K562 (cell line): ENCODE results near the gene SMARCC1. TPM values are rescaled to one million over a fixed set of nuclear protein-coding genes. Genes with fewer than 3 reads are reported as not detected.

Experiments used
- ATAC-seq: fragments of 200-7000 bp; cut with Tn5 transposase; 3 replicates; pipeline ENCODE4 v1.9.1; 2020; ENCODE audit warnings: moderate library complexity
- BruUV-seq: library from RNA; stranded (reverse); fragments of 400-500 nt; replicated peaks from 2 replicates; lab custom pipeline; 2021; lab: Mats Ljungman, UMichigan
- CTCF ChIA-PET: fragments of 300-600 bp; formaldehyde crosslinking; extraction: SDS; loops from one replicate; lab custom pipeline; 2021; ENCODE audit warnings: low intra/inter-chr PET ratio; lab: Yijun Ruan, JAX
- POLR2A ChIA-PET: fragments of 300-600, 350-650 bp; sonication (Branson Sonifier 250); formaldehyde crosslinking; extraction: SDS; loops from one replicate; lab custom pipeline; 2021; ENCODE audit warnings: antibody characterized with exemption, inconsistent platforms; lab: Yijun Ruan, JAX
- DNase-seq, 4 experiments: peaks; one replicate each; pipeline versions ENCODE4 v3.0.0 to v3.0.0-alpha.2; 2011 to 2018; ENCODE audit warnings: low spot score in 3 of 4, mixed read lengths in 3 of 4; ENCODE audit errors: extremely low read depth in 1 of 4
- FAIRE-seq: peaks from 2 replicates; lab custom pipeline; 2011; peaks lifted over from hg19 to GRCh38; lab: Jason Lieb, UNC
- H2AFZ ChIP-seq: 2 replicates; pipeline ENCODE4 v1.6.0; 2011; ENCODE audit warnings: low read depth, low read length, control low read depth, inconsistent platforms
- H3K27ac ChIP-seq: fragments of 200-600 bp; 3 replicates; pipeline ENCODE4 v1.8.0; 2011; ENCODE audit warnings: low read depth, mild to moderate bottlenecking, control low read depth, inconsistent platforms, low read length, moderate library complexity, mixed read lengths; ENCODE audit errors: extremely low read depth
- H3K27me3 ChIP-seq, 2 experiments: fragments of 300-600 bp in 1 of 2; 2 replicates in 1 of 2; 3 replicates in 1 of 2; pipeline versions ENCODE4 v1.6.0 to v1.8.0; 2011; ENCODE audit warnings: inconsistent platforms in 2 of 2, low read length in 2 of 2, mild to moderate bottlenecking in 1 of 2, mixed read lengths in 1 of 2, moderate library complexity in 1 of 2; ENCODE audit not compliant: control insufficient read depth in 2 of 2, insufficient read depth in 2 of 2
- H3K36me3 ChIP-seq: fragments of 300-600 bp; 3 replicates; pipeline ENCODE4 v1.8.0; 2011; ENCODE audit warnings: mild to moderate bottlenecking, low read length, inconsistent platforms; ENCODE audit not compliant: control insufficient read depth, insufficient read depth
- H3K4me1 ChIP-seq, 2 experiments: fragments of 200-600 bp in 1 of 2; replicated peaks in 1 of 2; 2 replicates in 1 of 2; 3 replicates in 1 of 2; pipeline versions ENCODE4 v1.5.1 to v1.8.0; 2011; ENCODE audit warnings: inconsistent platforms in 2 of 2, low read length in 2 of 2, mild to moderate bottlenecking in 1 of 2, mixed read lengths in 1 of 2, moderate library complexity in 1 of 2; ENCODE audit not compliant: control insufficient read depth in 2 of 2, insufficient read depth in 2 of 2
- H3K4me2 ChIP-seq: 2 replicates; pipeline ENCODE4 v1.6.1; 2011; ENCODE audit warnings: low read length, control low read depth, inconsistent platforms, mixed read lengths; ENCODE audit not compliant: insufficient read depth
- H3K4me3 ChIP-seq: fragments of 200-600 bp; sonication (generic), shearing (Covaris generic); 2 replicates; pipeline ENCODE4 v1.5.1; 2016; ENCODE audit warnings: control low read depth, inconsistent platforms
- H3K79me2 ChIP-seq: fragments of 200-600 bp; 3 replicates; pipeline ENCODE4 v1.8.0; 2011; ENCODE audit warnings: low read length, inconsistent platforms; ENCODE audit not compliant: control insufficient read depth, insufficient read depth
- H3K9ac ChIP-seq, 2 experiments: 2 replicates each; pipeline versions ENCODE4 v1.6.0 to v1.6.1; 2011; ENCODE audit warnings: low read depth in 2 of 2, low read length in 2 of 2, control low read depth in 1 of 2, inconsistent platforms in 1 of 2, mild to moderate bottlenecking in 1 of 2, mixed read lengths in 1 of 2; ENCODE audit not compliant: insufficient read depth in 1 of 2
- H3K9me1 ChIP-seq: one replicate; pipeline ENCODE4 v1.6.0; 2011; ENCODE audit warnings: inconsistent platforms, mild to moderate bottlenecking, low read length, moderate library complexity; ENCODE audit not compliant: control insufficient read depth, insufficient read depth
- H3K9me3 ChIP-seq: replicated peaks from 2 replicates; pipeline ENCODE4 v1.5.1; 2011; ENCODE audit warnings: low read depth, low read length, inconsistent platforms; ENCODE audit not compliant: control insufficient read depth, insufficient read depth
- H4K20me1 ChIP-seq: replicated peaks from 2 replicates; pipeline ENCODE4 v1.6.1; 2011; ENCODE audit warnings: low read length, inconsistent platforms, mixed read lengths; ENCODE audit not compliant: control insufficient read depth, insufficient read depth
- ADNP ChIP-seq: fragments of 200-800 bp; sonication (Bioruptor generic); IDR thresholded peaks from 2 replicates; pipeline ENCODE4 v1.6.1; 2016; ENCODE audit warnings: missing genetic modification characterization, missing compliant biosample characterization
- ARID1B ChIP-seq: fragments of 450-650 bp; IDR thresholded peaks from 2 replicates; pipeline ENCODE4 v1.6.1; 2016; ENCODE audit warnings: antibody characterized with exemption, mild to moderate bottlenecking, inconsistent platforms
- BHLHE40 ChIP-seq: IDR thresholded peaks from 2 replicates; pipeline ENCODE4 v1.6.1; 2011; ENCODE audit warnings: low read length, improper control_type of control experiment
- CHD4 ChIP-seq: fragments of 200-600 bp; sonication (generic); IDR thresholded peaks from 3 replicates; pipeline ENCODE4 v1.6.1; 2012; ENCODE audit warnings: low read depth, mild to moderate bottlenecking, mixed read lengths, low read length, inconsistent platforms; ENCODE audit not compliant: insufficient read depth, insufficient replicate concordance, poor library complexity, severe bottlenecking
- EP300 ChIP-seq: IDR thresholded peaks from 2 replicates; pipeline ENCODE4 v1.6.1; 2012; ENCODE audit warnings: low read length, improper control_type of control experiment
- NR2C2 ChIP-seq, 2 experiments: fragments of 200-800 bp in 1 of 2; sonication (Bioruptor generic) in 1 of 2; sonication (generic) in 1 of 2; formaldehyde crosslinking in 1 of 2; IDR thresholded peaks; 2 replicates each; pipeline versions ENCODE4 v1.6.1 to v1.8.0; 2016 to 2022; ENCODE audit warnings: mild to moderate bottlenecking in 1 of 2, missing compliant biosample characterization in 1 of 2, missing genetic modification characterization in 1 of 2, missing genetic modification reagents in 1 of 2
- POLR2AphosphoS5 ChIP-seq: IDR thresholded peaks from 2 replicates; pipeline ENCODE4 v1.6.1; 2011; ENCODE audit warnings: mild to moderate bottlenecking, low read depth, low read length, moderate library complexity; ENCODE audit not compliant: control insufficient read depth, insufficient read depth
- RBM15 ChIP-seq: fragments of 200-400 bp; formaldehyde crosslinking; IDR thresholded peaks from 2 replicates; pipeline ENCODE4 v1.6.1; 2018; ENCODE audit warnings: mild to moderate bottlenecking, low read length, moderate library complexity; ENCODE audit not compliant: insufficient read depth
- SMARCC2 ChIP-seq: fragments of 450-650 bp; IDR thresholded peaks from 2 replicates; pipeline ENCODE4 v1.6.1; 2017; ENCODE audit warnings: antibody characterized with exemption, moderate library complexity, mild to moderate bottlenecking, low read depth
- TEAD1 ChIP-seq, 2 experiments: fragments of 450-650 bp in 1 of 2; sonication (generic) in 1 of 2; formaldehyde crosslinking; IDR thresholded peaks; 2 replicates each; pipeline versions ENCODE4 v1.4.0 to v1.8.0; 2020 to 2022; ENCODE audit warnings: mild to moderate bottlenecking in 2 of 2, missing genetic modification reagents in 1 of 2
- TRIM24 ChIP-seq, 2 experiments: fragments of 450-650 bp; IDR thresholded peaks; 2 replicates each; pipeline ENCODE4 v1.6.1; 2016
- ZNF76 ChIP-seq: fragments of 250-450 bp; sonication (Bioruptor Pico); IDR thresholded peaks from 2 replicates; pipeline ENCODE4 v1.4.0; 2020; ENCODE audit warnings: mild to moderate bottlenecking, moderate library complexity, borderline replicate concordance
- WGBS: fragments of 100-300 bp; shearing (Covaris generic); methylation state at CpG from one replicate; pipeline ENCODE4 v1.1.6; 2016; ENCODE audit warnings: low coverage, mixed read lengths; ENCODE audit not compliant: insufficient coverage; ENCODE audit errors: missing lambda C conversion rate; 5-methylcytosine and 5-hydroxymethylcytosine counted together
- in situ Hi-C: fragments of 300-500 bp; cut with MboI; formaldehyde crosslinking; loops from 4 replicates; pipeline ENCODE4 v1.15.0; 2018; ENCODE audit warnings: inconsistent platforms, mixed read lengths
- intact Hi-C: fragments of 100-400 bp; cut with micrococcal nuclease; formaldehyde crosslinking; loops from 2 replicates; pipeline ENCODE4 v1.14.2; 2022
- polyA plus RNA-seq, 8 experiments: library from polyadenylated mRNA; depleted of rRNA in 4 of 8; stranded (reverse) in 5 of 8; unstranded in 3 of 8; fragments of >200 nt; fragmentation: Nextera tagmentation in 2 of 8; fragmentation: Illumina TruSeq in 1 of 8; extraction: Ambion mirVana in 2 of 8; extraction: Trizol in 1 of 8; gene quantifications; 2 replicates each; pipeline versions ENCODE4 v1.2.1 to v1.2.3, GENCODE V29; 2011 to 2014; ENCODE audit warnings: inconsistent platforms in 1 of 8, missing spikeins in 1 of 8
- total RNA-seq, 7 experiments: library from RNA; depleted of rRNA in 6 of 7; stranded (reverse); fragments of >200 nt in 6 of 7; fragmentation: Illumina TruSeq in 2 of 7; extraction: Trizol in 2 of 7; gene quantifications; 2 replicates each; pipeline versions ENCODE4 v1.2.1 to v1.2.3, GENCODE V29; 2011 to 2021; ENCODE audit warnings: low replicate concordance in 1 of 7
- TF ChIP-seq, protein P1 (sequence below): fragments of 250-450 bp; sonication (Bioruptor Pico); IDR thresholded peaks from 2 replicates; pipeline ENCODE4 v1.5.0; 2021; ENCODE audit warnings: mild to moderate bottlenecking, moderate library complexity
- TF ChIP-seq, protein P2 (sequence below): sonication (generic); formaldehyde crosslinking; IDR thresholded peaks from 2 replicates; pipeline ENCODE4 v1.8.1; 2023; ENCODE audit warnings: mild to moderate bottlenecking, missing genetic modification reagents

The SMARCC1 gene
- total and polyA plus RNA-seq, 9 of the 15 experiments (the other 6 are each of a cell fraction or from before 2014, with no cell fraction given): 20.7 to 199 (median 66.0) TPM

DNA sequence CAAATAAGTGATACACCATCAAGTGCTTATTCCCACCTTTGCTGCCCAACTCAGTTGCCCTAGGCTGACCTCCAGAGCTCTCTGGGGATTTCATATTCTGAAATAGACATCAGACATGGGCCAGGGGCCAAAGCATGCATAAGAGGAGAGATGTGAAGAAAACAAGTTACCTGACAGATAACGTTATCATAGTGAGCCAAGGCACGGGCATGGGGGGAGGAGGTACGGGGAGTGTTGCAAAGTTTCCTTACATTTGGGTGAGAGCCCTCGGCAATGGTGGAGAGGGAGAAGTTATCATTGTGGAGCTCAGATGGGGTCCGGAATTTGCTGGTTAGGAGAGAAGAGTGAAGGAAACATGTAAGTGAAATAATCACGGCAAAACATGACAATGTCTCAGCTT lies 212.8 kb downstream of the SMARCC1 start:
- no peaks in the 10 kb centered on the region for H3K9me3 ChIP-seq
- no peaks in the 10 kb centered on the region for H3K27me3 ChIP-seq
- peak; percentile 73 for FAIRE-seq
- in situ Hi-C loops (no loop called here), intact Hi-C loops (no loop called here)
- 6% methylated on average over 6 of the region's 6 CpGs for WGBS
- H3K4me2 ChIP-seq: peak overlapping the region; percentile 70
- H4K20me1 ChIP-seq: 0 out of 2 replicates have a peak, but pooled peaks cover 3% of the 10 kb centered on the region
- DNase-seq: peak; percentile 45 to 73 (median 60)
- no peak overlapping the region for H3K27ac ChIP-seq
- no peaks in the 10 kb centered on the region for H3K79me2 ChIP-seq
- ATAC-seq: peak; percentile 52
- peaks cover 10 to 15% of the 10 kb centered on the region in 2 experiments for H3K4me1 ChIP-seq
- no peaks in the 10 kb centered on the region for H3K36me3 ChIP-seq
- H3K9ac ChIP-seq: peak overlapping the region in 1 of 2 experiments; percentile 47; a peak in 1 of 4 replicates
- H2AFZ ChIP-seq: peak overlapping the region; percentile 69
- CTCF ChIA-PET: no interaction called here
- POLR2A ChIA-PET: interaction anchor here (0.7 to 2.8 kb wide), 2 partner anchors 12 to 247 kb away, joined by 3 to 8 read pairs; no protein-coding TSS in a partner anchor
- no peak overlapping the region for H3K4me3 ChIP-seq
- BruUV-seq: no TSS peak
- H3K9me1 ChIP-seq: no peaks in the 10 kb centered on the region
- no peak for TF ChIP-seq NR2C2 (CRISPR knock-in tag; IDR thresholded peaks at IDR 0.05)
- no peak for TF ChIP-seq NR2C2 (tag; IDR thresholded peaks at IDR 0.05)
- TF ChIP-seq ZNF76: no peak
- no peak for TF ChIP-seq CHD4
- TF ChIP-seq TRIM24 (IDR thresholded peaks at IDR 0.05): peak; percentile 56 to 62; a peak in 2 of 4 replicates
- TF ChIP-seq, protein P1, sequence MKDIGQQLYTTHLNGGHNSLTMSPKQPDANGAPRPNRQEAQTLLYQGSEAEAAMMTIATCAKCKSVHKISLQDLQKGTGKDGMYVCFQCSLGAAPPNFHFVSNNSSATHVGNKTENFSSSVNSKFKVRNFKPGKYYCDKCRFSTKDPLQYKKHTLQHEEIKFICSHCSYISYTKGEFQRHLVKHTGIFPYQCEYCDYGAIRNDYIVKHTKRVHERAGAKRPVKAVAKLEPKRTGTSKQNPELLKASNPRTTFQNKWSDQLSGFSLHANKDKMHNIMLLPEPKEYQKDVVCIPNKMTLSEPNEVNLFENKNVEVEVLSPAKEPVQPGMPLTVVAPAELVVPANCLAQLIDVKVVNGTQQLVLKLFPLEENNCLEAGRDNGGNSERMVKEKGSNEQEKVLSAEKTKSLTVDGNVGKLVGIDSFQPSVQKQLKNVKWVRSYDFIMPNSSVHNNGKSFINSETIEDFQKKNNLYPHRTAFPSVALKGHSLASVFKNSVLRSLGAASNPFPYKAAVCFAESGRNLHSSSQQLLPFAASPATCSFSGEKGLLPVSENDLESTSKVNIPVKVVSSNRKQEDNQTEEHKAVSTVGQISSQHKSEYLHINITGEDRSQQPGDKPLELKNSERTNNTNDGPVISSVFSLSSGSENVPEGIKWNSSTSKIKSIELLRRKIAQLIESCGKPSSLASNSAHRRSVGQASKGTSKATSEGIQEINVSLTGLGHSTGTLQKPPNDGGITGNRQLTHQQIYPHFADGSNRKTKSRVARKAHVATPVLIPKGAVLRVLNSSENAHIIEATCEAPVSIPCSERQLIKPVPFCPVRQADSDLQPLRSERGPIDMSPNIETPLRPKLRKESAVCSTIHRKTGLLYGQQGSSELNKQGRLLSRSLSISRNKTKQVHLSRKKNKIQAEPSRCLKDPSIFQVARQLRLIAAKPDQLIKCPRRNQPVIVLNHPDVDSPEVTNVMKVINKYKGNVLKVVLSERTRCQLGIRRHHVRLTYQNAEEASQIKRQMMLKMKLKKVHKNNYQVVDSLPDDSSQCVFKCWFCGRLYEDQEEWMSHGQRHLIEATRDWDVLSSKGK (CRISPR knock-in tag): no peak
- TF ChIP-seq RBM15: no peak
- TF ChIP-seq EP300: peak; percentile 41; the same call in 1 of the 2 replicates
- TF ChIP-seq TEAD1 (CRISPR knock-in tag; IDR thresholded peaks at IDR 0.05): no peak
- peak; percentile 81; the same call in 1 of the 2 replicates for TF ChIP-seq ARID1B
- TF ChIP-seq POLR2AphosphoS5: peak; percentile 44; the same call in 1 of the 2 replicates
- TF ChIP-seq SMARCC2: no peak
- TF ChIP-seq, protein P2, sequence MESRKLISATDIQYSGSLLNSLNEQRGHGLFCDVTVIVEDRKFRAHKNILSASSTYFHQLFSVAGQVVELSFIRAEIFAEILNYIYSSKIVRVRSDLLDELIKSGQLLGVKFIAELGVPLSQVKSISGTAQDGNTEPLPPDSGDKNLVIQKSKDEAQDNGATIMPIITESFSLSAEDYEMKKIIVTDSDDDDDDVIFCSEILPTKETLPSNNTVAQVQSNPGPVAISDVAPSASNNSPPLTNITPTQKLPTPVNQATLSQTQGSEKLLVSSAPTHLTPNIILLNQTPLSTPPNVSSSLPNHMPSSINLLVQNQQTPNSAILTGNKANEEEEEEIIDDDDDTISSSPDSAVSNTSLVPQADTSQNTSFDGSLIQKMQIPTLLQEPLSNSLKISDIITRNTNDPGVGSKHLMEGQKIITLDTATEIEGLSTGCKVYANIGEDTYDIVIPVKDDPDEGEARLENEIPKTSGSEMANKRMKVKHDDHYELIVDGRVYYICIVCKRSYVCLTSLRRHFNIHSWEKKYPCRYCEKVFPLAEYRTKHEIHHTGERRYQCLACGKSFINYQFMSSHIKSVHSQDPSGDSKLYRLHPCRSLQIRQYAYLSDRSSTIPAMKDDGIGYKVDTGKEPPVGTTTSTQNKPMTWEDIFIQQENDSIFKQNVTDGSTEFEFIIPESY (CRISPR knock-in tag): no peak
- TF ChIP-seq BHLHE40: peak; percentile 69
- no peak for TF ChIP-seq ADNP (tag)
